Mononuclear cell (primary cell): ENCODE results near the gene CACNA1C. TPM values are rescaled to one million over a fixed set of nuclear protein-coding genes. Genes with fewer than 3 reads are reported as not detected.

Experiments
- H3K27me3 ChIP-seq: 2 replicates; pipeline ENCODE4 v1.6.0; 2011; ENCODE audit warnings: low read length, control low read depth; ENCODE audit not compliant: insufficient read depth
- H3K4me1 ChIP-seq: 2 replicates; pipeline ENCODE4 v1.5.1; 2011; ENCODE audit warnings: mild to moderate bottlenecking, low read length, control low read depth; ENCODE audit not compliant: insufficient read depth
- H3K4me3 ChIP-seq: 2 replicates; pipeline ENCODE4 v1.5.1; 2011; ENCODE audit warnings: mild to moderate bottlenecking, low read length, moderate library complexity
- H3K9me3 ChIP-seq: 2 replicates; pipeline ENCODE4 v1.5.1; 2011; ENCODE audit warnings: low read depth, mild to moderate bottlenecking, control low read depth, low read length
- total RNA-seq: library from RNA; depleted of rRNA; stranded (reverse); fragments of >200 nt; gene quantifications from one replicate; pipeline ENCODE4 v1.2.3, GENCODE V29; 2012

CACNA1C gene
- total RNA-seq, 1 donor: 0.10 TPM

DNA sequence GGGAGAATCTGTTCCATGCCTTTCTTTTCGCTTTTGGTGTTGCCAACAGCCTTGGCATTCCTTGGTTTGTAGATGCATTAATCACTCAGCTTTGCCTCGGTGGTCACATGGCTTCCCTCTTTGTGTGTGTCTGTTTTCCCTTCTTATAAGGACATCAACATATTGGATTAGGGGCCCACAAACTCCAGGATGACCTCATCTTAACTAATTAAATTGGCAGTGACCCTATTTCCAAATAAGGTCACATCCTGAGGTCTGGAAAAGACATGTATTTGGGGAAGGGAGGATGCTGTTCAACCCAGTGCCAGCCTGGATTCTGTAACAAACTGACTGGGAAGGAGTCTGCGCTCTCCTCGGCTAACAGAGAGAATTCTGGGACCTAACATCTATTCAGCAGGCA, 376.2 kb downstream of the CACNA1C start:
- Histone ChIP-seq H3K4me1 (no peaks in the 10 kb centered on the region), H3K27me3 (no peaks in the 10 kb centered on the region), H3K9me3 (no peaks in the 10 kb centered on the region), H3K4me3 (no peak overlapping the region)

DNA sequence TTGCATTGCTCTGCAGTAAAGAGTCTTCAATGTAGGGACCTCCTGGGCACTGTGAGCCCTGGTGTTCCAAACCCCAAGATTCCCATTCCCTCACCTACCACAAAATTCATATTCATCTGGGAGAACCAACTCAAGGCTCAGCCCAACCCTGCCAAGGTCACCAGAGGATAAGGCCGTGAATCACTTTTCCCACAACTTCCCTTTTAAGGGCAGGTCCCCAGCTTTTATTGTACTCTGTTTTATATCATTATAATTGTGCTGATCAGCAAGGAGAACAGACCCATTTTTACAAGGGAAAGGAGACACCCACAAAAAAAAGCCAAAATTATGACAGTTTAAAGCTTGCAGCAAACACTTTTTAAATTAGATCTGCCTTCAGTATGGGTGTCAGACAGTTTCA, 379.0 kb downstream of the CACNA1C start:
- Histone ChIP-seq H3K9me3 (no peaks in the 10 kb centered on the region), H3K27me3 (no peaks in the 10 kb centered on the region), H3K4me1 (no peaks in the 10 kb centered on the region), H3K4me3 (no peak overlapping the region)

GRCh38 chr12:2432856-2433255, 380.1 kb downstream of the CACNA1C start:
- Histone ChIP-seq H3K4me3 (no peak overlapping the region), H3K4me1 (no peaks in the 10 kb centered on the region), H3K27me3 (no peaks in the 10 kb centered on the region), H3K9me3 (no peaks in the 10 kb centered on the region)

GRCh38 chr12:2435511-2435910, 382.7 kb downstream of the CACNA1C start:
- no peaks in the 10 kb centered on the region for H3K27me3 ChIP-seq

DNA sequence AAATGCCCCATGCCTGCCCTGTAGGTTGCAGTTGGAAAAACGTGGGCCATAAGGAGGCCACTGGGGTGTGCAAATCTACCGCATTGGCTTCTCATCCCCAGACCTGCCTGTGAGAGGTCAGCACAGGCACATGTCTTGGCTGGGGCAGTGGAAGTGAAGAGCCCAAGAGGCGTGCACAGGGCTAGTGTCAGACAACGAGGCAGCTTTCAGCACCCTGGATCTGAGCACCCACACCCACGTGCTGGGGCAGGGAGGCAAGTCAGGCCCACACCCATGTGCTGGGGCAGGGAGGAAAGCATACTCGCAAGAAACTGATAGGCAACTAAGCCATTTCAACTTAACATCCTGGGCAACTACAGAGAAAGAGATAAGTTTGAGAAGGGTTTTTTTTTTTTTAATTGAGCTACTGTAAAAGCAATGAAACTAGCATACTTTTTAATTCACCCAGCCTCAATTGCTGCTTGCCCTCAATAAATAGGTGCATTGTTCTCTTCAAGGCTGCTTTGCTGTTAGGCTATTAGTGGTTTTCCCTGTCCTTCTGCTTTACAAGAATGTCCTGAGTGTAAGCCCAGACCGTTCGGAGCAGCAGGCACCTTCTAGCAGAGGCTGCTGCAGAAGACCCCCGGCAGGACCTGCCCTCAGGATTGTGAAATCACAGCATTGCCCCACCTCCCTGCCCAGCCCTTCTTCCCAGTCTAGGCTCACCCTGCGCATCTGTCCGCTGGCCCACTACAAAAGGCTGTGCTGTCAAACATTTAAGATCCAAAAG, 386.7 kb downstream of the CACNA1C start:
- H3K4me1 ChIP-seq: peaks cover 3% of the 10 kb centered on the region

More at GRCh38 chr12:2435511-2435910, 382.7 kb downstream of the CACNA1C start:
- H3K4me1 ChIP-seq: peaks cover 3% of the 10 kb centered on the region
- no peak overlapping the region for H3K4me3 ChIP-seq
- no peaks in the 10 kb centered on the region for H3K9me3 ChIP-seq

GRCh38 chr12:2443776-2444175, 391.0 kb downstream of the CACNA1C start:
- Histone ChIP-seq H3K4me3 (no peak overlapping the region), H3K9me3 (no peaks in the 10 kb centered on the region), H3K27me3 (no peaks in the 10 kb centered on the region), H3K4me1 (peaks cover 3% of the 10 kb centered on the region)

More for the DNA sequence above, 386.7 kb downstream of the CACNA1C start:
- H3K4me3 ChIP-seq: no peak overlapping the region
- H3K27me3 ChIP-seq: no peaks in the 10 kb centered on the region
- no peaks in the 10 kb centered on the region for H3K9me3 ChIP-seq

DNA sequence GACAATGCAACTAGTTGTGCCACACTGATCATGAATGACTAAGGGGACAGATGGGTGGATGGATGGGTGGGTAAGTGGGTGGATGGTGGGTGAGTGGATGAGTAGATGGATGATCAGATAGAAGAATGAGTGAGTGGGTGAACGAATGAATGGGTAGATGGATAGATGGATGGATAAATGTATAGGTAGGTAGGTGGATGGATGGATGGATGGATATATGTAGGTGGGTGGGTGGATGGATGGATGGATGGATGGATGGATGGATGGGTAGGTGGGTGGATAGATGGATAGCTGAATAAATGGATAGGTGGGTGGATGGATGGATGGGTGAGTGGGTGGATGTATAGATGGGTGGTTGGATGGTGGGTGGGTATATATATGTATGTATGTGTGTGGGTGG, 393.2 kb downstream of the CACNA1C start:
- Histone ChIP-seq H3K4me3 (no peak overlapping the region), H3K27me3 (no peaks in the 10 kb centered on the region), H3K9me3 (no peaks in the 10 kb centered on the region), H3K4me1 (no peaks in the 10 kb centered on the region)

DNA sequence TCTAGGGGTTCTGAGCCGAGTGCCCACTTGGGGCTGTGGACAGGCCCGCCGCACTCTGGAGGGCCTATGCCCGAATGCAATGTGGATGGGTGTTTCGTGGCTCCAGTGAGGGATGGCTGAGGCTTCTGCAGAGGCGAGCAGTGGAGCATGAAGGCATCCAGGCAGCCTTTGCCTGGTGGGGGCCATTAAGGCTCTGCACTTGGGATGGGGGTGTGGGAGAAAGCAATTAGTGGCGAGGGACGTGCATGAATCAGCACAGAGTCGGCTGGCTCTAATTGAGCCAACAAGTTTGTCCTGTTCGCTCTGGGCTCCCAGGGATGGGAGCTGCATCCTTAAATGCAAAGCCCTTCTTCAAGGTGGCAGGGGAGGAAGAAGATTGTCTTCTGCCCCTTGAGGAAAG, 395.1 kb downstream of the CACNA1C start:
- H3K27me3 ChIP-seq: no peaks in the 10 kb centered on the region
- H3K4me3 ChIP-seq: no peak overlapping the region
- H3K4me1 ChIP-seq: no peaks in the 10 kb centered on the region
- H3K9me3 ChIP-seq: no peaks in the 10 kb centered on the region

DNA sequence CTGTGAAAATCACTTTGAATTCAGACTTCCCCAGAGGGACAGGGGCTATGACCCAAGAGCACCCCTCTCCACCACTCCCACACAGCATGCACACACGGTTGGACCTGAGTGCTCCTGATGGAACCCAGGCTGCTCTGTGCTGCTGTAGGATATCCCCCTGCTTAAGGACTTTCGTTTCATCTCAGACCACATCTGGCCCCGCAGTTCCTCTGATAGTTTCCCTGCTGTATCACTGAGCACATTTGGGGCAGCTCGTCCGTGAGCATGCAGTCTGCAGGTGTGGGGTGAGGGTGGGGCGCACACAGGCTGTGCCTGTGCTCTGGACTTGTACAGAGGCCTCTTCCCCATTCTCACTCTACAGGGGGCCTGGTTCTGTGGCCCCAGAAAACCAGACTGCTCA, 396.8 kb downstream of the CACNA1C start:
- H3K27me3 ChIP-seq: no peaks in the 10 kb centered on the region
- no peak overlapping the region for H3K4me3 ChIP-seq
- peaks cover 4% of the 10 kb centered on the region for H3K4me1 ChIP-seq
- H3K9me3 ChIP-seq: no peaks in the 10 kb centered on the region

GRCh38 chr12:2450553-2450952, 397.8 kb downstream of the CACNA1C start:
- no peaks in the 10 kb centered on the region for H3K27me3 ChIP-seq
- H3K4me1 ChIP-seq: peaks cover 4% of the 10 kb centered on the region
- H3K9me3 ChIP-seq: no peaks in the 10 kb centered on the region
- no peak overlapping the region for H3K4me3 ChIP-seq

- Histone ChIP-seq H3K4me3 (no peak overlapping the region), H3K4me1 (peaks cover 4% of the 10 kb centered on the region), H3K27me3 (no peaks in the 10 kb centered on the region), H3K9me3 (no peaks in the 10 kb centered on the region)
These were observed 398.2 kb downstream of the CACNA1C start for GRCh38 chr12:2451025-2451424.

GRCh38 chr12:2451497-2451896, 398.7 kb downstream of the CACNA1C start:
- no peak overlapping the region for H3K4me3 ChIP-seq
- H3K4me1 ChIP-seq: peaks cover 4% of the 10 kb centered on the region
- H3K9me3 ChIP-seq: no peaks in the 10 kb centered on the region
- H3K27me3 ChIP-seq: no peaks in the 10 kb centered on the region

DNA sequence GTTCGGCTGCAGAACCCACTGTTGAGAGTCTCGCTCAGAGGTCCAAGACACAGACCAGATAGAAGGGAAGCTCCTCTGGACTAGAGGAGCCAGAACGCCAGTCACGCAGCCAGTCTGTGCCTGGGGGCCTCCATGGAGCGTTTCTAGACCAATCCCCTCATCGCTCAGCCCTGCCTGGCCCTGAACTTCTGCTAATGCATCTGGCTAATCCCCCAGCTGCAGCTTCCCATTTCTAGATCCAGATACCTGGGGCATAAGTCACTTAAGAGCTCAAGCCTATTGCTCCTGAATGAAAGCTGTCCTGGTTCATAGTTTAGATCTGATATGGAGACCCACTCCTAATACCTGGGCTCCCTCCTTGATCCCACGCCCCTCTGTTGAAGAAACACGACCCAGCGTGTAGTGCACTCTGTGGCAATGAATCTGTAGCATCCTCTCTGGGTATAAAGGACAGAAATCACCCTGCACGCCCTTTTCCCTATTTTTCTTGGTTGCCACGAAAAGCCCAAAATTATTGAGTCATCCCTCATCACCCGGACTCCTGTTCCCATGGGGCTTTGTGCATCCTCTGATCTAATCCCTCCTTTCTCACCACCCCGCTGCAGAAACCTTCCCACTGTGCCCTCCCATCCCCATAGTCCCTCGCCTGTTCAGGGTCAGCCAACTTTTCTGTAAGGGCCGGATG, 400.4 kb downstream of the CACNA1C start:
- H3K27me3 ChIP-seq: no peaks in the 10 kb centered on the region
- H3K4me3 ChIP-seq: no peak overlapping the region
- peaks cover 4% of the 10 kb centered on the region for H3K4me1 ChIP-seq
- H3K9me3 ChIP-seq: no peaks in the 10 kb centered on the region

DNA sequence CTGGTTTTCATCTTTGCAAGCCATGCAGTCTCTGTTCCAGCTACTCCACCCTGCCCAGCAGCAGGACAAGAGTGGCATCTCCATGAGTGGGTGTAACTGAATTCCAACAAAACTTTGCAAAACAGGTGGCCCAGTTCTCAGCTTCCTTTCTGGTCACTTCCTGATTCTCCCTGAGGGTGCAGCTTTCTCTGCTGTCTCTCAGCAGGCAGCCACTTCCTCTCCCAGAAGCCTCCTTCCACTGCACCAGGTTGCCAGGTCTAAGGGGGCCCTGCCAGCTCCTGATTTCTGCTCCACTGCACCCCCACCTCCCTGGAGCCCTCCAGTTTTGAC, 400.9 kb downstream of the CACNA1C start:
- Histone ChIP-seq H3K27me3 (no peaks in the 10 kb centered on the region), H3K4me3 (no peak overlapping the region), H3K4me1 (peaks cover 4% of the 10 kb centered on the region), H3K9me3 (no peaks in the 10 kb centered on the region)

- no peaks in the 10 kb centered on the region for H3K9me3 ChIP-seq
- no peak overlapping the region for H3K4me3 ChIP-seq
These were observed 401.9 kb downstream of the CACNA1C start for GRCh38 chr12:2454601-2455177.

More at GRCh38 chr12:2454601-2455177, 401.9 kb downstream of the CACNA1C start:
- Histone ChIP-seq H3K4me1 (peaks cover 4% of the 10 kb centered on the region), H3K27me3 (no peaks in the 10 kb centered on the region)
